IMR-90 (cell line): Measurements from ENCODE around the gene DPF3. TPM values are rescaled to one million over a fixed set of nuclear protein-coding genes. Genes with fewer than 3 reads are reported as not detected.

Source experiments
- ATAC-seq: fragments of 200-7000 bp; cut with Tn5 transposase; 2 replicates; pipeline ENCODE4 v1.9.1; 2020; ENCODE audit warnings: low read depth, mild to moderate bottlenecking, moderate library complexity
- BruUV-seq: library from RNA; stranded (reverse); fragments of 400-500 nt; replicated peaks from 2 replicates; lab custom pipeline; 2021; lab: Mats Ljungman, UMichigan
- CTCF ChIA-PET: fragments of 300-600 bp; formaldehyde crosslinking; extraction: SDS; loops from one replicate; lab custom pipeline; 2021; ENCODE audit warnings: antibody characterized with exemption; lab: Yijun Ruan, JAX
- POLR2A ChIA-PET: fragments of 300-600 bp; sonication (Branson Sonifier 250); formaldehyde crosslinking; loops from one replicate; lab custom pipeline; 2022; ENCODE audit warnings: antibody characterized with exemption; ENCODE audit not compliant: unreplicated experiment; lab: Charles Lee
- DNase-seq: peaks from one replicate; pipeline ENCODE4 v3.0.0; 2013
- H2AFZ ChIP-seq: replicated peaks from 2 replicates; pipeline ENCODE3; 2013; ENCODE audit warnings: low read length, mild to moderate bottlenecking; ENCODE audit not compliant: poor library complexity
- H2AK5ac ChIP-seq: 2 replicates; pipeline ENCODE4 v1.6.1; 2013; ENCODE audit warnings: low read depth, low read length, inconsistent platforms
- H2AK9ac ChIP-seq: replicated peaks from 2 replicates; pipeline ENCODE3; 2013; ENCODE audit warnings: mild to moderate bottlenecking, low read depth, low read length, moderate library complexity; ENCODE audit not compliant: poor library complexity
- H2BK120ac ChIP-seq: 2 replicates; pipeline ENCODE4 v1.6.1; 2013; ENCODE audit warnings: low read depth, low read length, inconsistent platforms
- H2BK15ac ChIP-seq: 3 replicates; pipeline ENCODE4 v1.6.1; 2013; ENCODE audit warnings: low read depth, low read length, inconsistent platforms
- H2BK20ac ChIP-seq: 2 replicates; pipeline ENCODE4 v1.6.1; 2013; ENCODE audit warnings: low read depth, mild to moderate bottlenecking, inconsistent platforms, low read length, moderate library complexity
- H2BK5ac ChIP-seq: 2 replicates; pipeline ENCODE4 v1.6.1; 2013; ENCODE audit warnings: mild to moderate bottlenecking, low read depth, low read length, inconsistent platforms; ENCODE audit not compliant: poor library complexity, severe bottlenecking
- H3K14ac ChIP-seq: replicated peaks from 2 replicates; pipeline ENCODE4 v1.6.1; 2013; ENCODE audit warnings: low read depth, low read length, inconsistent platforms
- H3K18ac ChIP-seq: 2 replicates; pipeline ENCODE4 v1.6.1; 2013; ENCODE audit warnings: low read depth, low read length, control low read depth
- H3K23ac ChIP-seq: 2 replicates; pipeline ENCODE4 v1.6.1; 2013; ENCODE audit warnings: low read depth, low read length, inconsistent platforms
- H3K27ac ChIP-seq: 2 replicates; pipeline ENCODE4 v1.5.1; 2013; ENCODE audit warnings: mild to moderate bottlenecking, control low read depth, low read length; ENCODE audit not compliant: insufficient read depth
- H3K27me3 ChIP-seq: 2 replicates; pipeline ENCODE4 v1.6.1; 2013; ENCODE audit warnings: low read length; ENCODE audit not compliant: control insufficient read depth, insufficient read depth
- H3K36me3 ChIP-seq: 2 replicates; pipeline ENCODE4 v1.6.1; 2013; ENCODE audit warnings: low read length, mixed read lengths; ENCODE audit not compliant: control insufficient read depth, insufficient read depth
- H3K4ac ChIP-seq: 2 replicates; pipeline ENCODE4 v1.6.1; 2013; ENCODE audit warnings: low read depth, low read length, inconsistent platforms
- H3K4me1 ChIP-seq: 2 replicates; pipeline ENCODE4 v1.6.1; 2013; ENCODE audit warnings: low read length, mixed read lengths; ENCODE audit not compliant: control insufficient read depth, insufficient read depth
- H3K4me2 ChIP-seq: 2 replicates; pipeline ENCODE4 v1.6.1; 2013; ENCODE audit warnings: low read depth, mild to moderate bottlenecking, control low read depth, low read length, moderate library complexity
- H3K4me3 ChIP-seq: 2 replicates; pipeline ENCODE4 v1.5.1; 2013; ENCODE audit warnings: low read depth, mild to moderate bottlenecking, control low read depth, low read length, moderate library complexity; ENCODE audit not compliant: insufficient read depth
- H3K56ac ChIP-seq: 2 replicates; pipeline ENCODE4 v1.6.1; 2013; ENCODE audit warnings: low read length, inconsistent platforms; ENCODE audit not compliant: insufficient read depth; ENCODE audit errors: extremely low read depth
- H3K79me1 ChIP-seq, 2 experiments: 2 replicates each; pipeline ENCODE4 v1.6.1; 2013; ENCODE audit warnings: low read length in 2 of 2, inconsistent platforms in 1 of 2, low read depth in 1 of 2
- H3K9ac ChIP-seq: 2 replicates; pipeline ENCODE4 v1.6.1; 2013; ENCODE audit warnings: low read depth, low read length, control low read depth
- H3K9me1 ChIP-seq: 2 replicates; pipeline ENCODE4 v1.6.1; 2013; ENCODE audit warnings: low read length, inconsistent platforms; ENCODE audit not compliant: insufficient read depth
- H3K9me3 ChIP-seq: 2 replicates; pipeline ENCODE4 v1.6.1; 2013; ENCODE audit warnings: low read length; ENCODE audit not compliant: control insufficient read depth, insufficient read depth
- H4K20me1 ChIP-seq: 2 replicates; pipeline ENCODE4 v1.6.1; 2013; ENCODE audit warnings: low read length, inconsistent platforms; ENCODE audit not compliant: insufficient read depth
- H4K5ac ChIP-seq: 2 replicates; pipeline ENCODE4 v1.6.1; 2013; ENCODE audit warnings: mild to moderate bottlenecking, low read depth, low read length, control low read depth
- H4K8ac ChIP-seq, 2 experiments: 2 replicates each; pipeline ENCODE4 v1.6.1; 2013; ENCODE audit warnings: low read depth in 2 of 2, low read length in 2 of 2, control low read depth in 1 of 2, inconsistent platforms in 1 of 2
- H4K91ac ChIP-seq: 2 replicates; pipeline ENCODE4 v1.6.1; 2013; ENCODE audit warnings: low read depth, low read length, inconsistent platforms; ENCODE audit not compliant: insufficient read depth
- ELK1 ChIP-seq: fragments of 150-350 bp; IDR thresholded peaks from 2 replicates; pipeline ENCODE4 v1.6.1; 2016; ENCODE audit warnings: low read depth, mild to moderate bottlenecking, low read length, moderate library complexity, borderline replicate concordance
- MAFK ChIP-seq: IDR thresholded peaks from 2 replicates; pipeline ENCODE4 v1.6.1; 2012; ENCODE audit warnings: low read depth, low read length, improper control_type of control experiment
- MAZ ChIP-seq: IDR thresholded peaks from 2 replicates; pipeline ENCODE4 v1.6.1; 2012; ENCODE audit warnings: low read depth, mild to moderate bottlenecking, low read length, improper control_type of control experiment, moderate library complexity, borderline replicate concordance
- MXI1 ChIP-seq: IDR thresholded peaks from 2 replicates; pipeline ENCODE4 v1.6.1; 2012; ENCODE audit warnings: low read depth, mild to moderate bottlenecking, low read length, moderate library complexity, borderline replicate concordance
- RCOR1 ChIP-seq: IDR thresholded peaks from 2 replicates; pipeline ENCODE4 v1.6.1; 2012; ENCODE audit warnings: mild to moderate bottlenecking, low read length, improper control_type of control experiment; ENCODE audit not compliant: insufficient replicate concordance
- RFX5 ChIP-seq: IDR thresholded peaks from 2 replicates; pipeline ENCODE4 v1.8.0; 2012; ENCODE audit warnings: low read depth, mild to moderate bottlenecking, low read length, moderate library complexity
- SMC3 ChIP-seq: fragments of 150-350 bp; IDR thresholded peaks from 2 replicates; pipeline ENCODE4 v1.6.1; 2016; ENCODE audit warnings: low read depth, mild to moderate bottlenecking, antibody characterized with exemption, low read length, moderate library complexity
- WGBS, 2 experiments: methylation state at CpG; one replicate each; pipeline versions ENCODE4 v1.1.5 to v1.1.7; 2013; ENCODE audit warnings: missing lambda C conversion rate in 2 of 2; ENCODE audit not compliant: insufficient read length in 1 of 2; ENCODE audit errors: extremely low coverage in 2 of 2; 5-methylcytosine and 5-hydroxymethylcytosine counted together
- dilution Hi-C: fragments of 300-500 bp; cut with HindIII; formaldehyde crosslinking; loops from one replicate; pipeline ENCODE4 v1.14.3; 2018; ENCODE audit warnings: low sequenced_read_pairs; ENCODE audit not compliant: unreplicated experiment
- in situ Hi-C: fragments of 300-500 bp; cut with MboI; formaldehyde crosslinking; loops from 3 replicates; pipeline ENCODE4 v1.14.3; 2019; ENCODE audit warnings: low sequenced_read_pairs, inconsistent platforms, mixed read lengths
- intact Hi-C: fragments of 100-400 bp; cut with micrococcal nuclease; formaldehyde crosslinking; loops from 2 replicates; pipeline ENCODE4 v1.10.0; 2022
- polyA plus RNA-seq, 3 experiments: library from polyadenylated mRNA; depleted of rRNA; stranded (reverse); fragments of >200 nt; gene quantifications; 2 replicates each; pipeline ENCODE4 v1.2.3, GENCODE V29; 2012; ENCODE audit warnings: low replicate concordance in 1 of 3
- total RNA-seq: library from RNA; depleted of rRNA; stranded (reverse); fragments of >200 nt; gene quantifications from 2 replicates; pipeline ENCODE4 v1.2.3, GENCODE V29; 2012

The DPF3 gene
- total and polyA plus RNA-seq, 2 of the 4 experiments (the other 2 are of a cell fraction): 30.5 to 32.8 TPM

- H3K18ac ChIP-seq: peak overlapping the region; percentile 81
- H2BK20ac ChIP-seq: peak overlapping the region; percentile 79
- DNase-seq: peak; percentile 34
Observed at GRCh38 chr14:72700338-72701236, 193.3 kb downstream of the DPF3 start.

More at GRCh38 chr14:72700338-72701236, 193.3 kb downstream of the DPF3 start:
- peak overlapping the region; percentile 58 for H2BK5ac ChIP-seq
- peaks cover under 1% of the 10 kb centered on the region for H3K36me3 ChIP-seq
- BruUV-seq: no TSS peak
- intact Hi-C loops: no loop called here
- CTCF ChIA-PET: interaction anchor here (0.6 kb wide), 1 partner anchor 56 kb away, joined by 3 read pairs; no protein-coding TSS in a partner anchor
- no peak overlapping the region for H3K9ac ChIP-seq
- no peak for TF ChIP-seq RCOR1
- TF ChIP-seq MAFK: no peak
- no peak for TF ChIP-seq ELK1
- TF ChIP-seq MAZ: no peak
- no peak for TF ChIP-seq MXI1
- no peak for TF ChIP-seq SMC3
- no peak for TF ChIP-seq RFX5
- no peaks in the 10 kb centered on the region for H3K9me3 ChIP-seq
- peak overlapping the region; percentile 58; the same call in 1 of the 2 replicates for H2AK5ac ChIP-seq
- H4K5ac ChIP-seq: peak overlapping the region; percentile 82
- peak overlapping the region; percentile 92 for H2BK120ac ChIP-seq
- no peaks in the 10 kb centered on the region for H4K20me1 ChIP-seq
- H3K27me3 ChIP-seq: no peaks in the 10 kb centered on the region
- POLR2A ChIA-PET: no interaction called here
- H3K9me1 ChIP-seq: peaks cover 9% of the 10 kb centered on the region; the same call in 1 of the 2 replicates
- H3K14ac ChIP-seq: peak overlapping the region; percentile 98
- in situ Hi-C loops: no loop called here
- peak overlapping the region; percentile 97 for H3K4ac ChIP-seq
- peak overlapping the region; percentile 86 to 89 for H4K8ac ChIP-seq
- peak overlapping the region; percentile 37; the same call in 1 of the 2 replicates for H3K56ac ChIP-seq
- peak overlapping the region; percentile 94 for H4K91ac ChIP-seq
- WGBS, 2 experiments: 74% methylated on average over 2 of the region's 12 CpGs; no CpG with 5 or more reads in 1 of the 2 experiments
- H3K4me2 ChIP-seq: no peak overlapping the region
- no peak; the same call in 1 of the 2 replicates for ATAC-seq
- H2AFZ ChIP-seq: peak overlapping the region; percentile 61
- H2AK9ac ChIP-seq: peak overlapping the region; percentile 59
- H3K4me3 ChIP-seq: no peak overlapping the region
- peaks cover 8% of the 10 kb centered on the region for H3K4me1 ChIP-seq
- peaks cover 0 to 4% of the 10 kb centered on the region in 2 experiments; a peak in 1 of 4 replicates for H3K79me1 ChIP-seq
- 0 out of 3 replicates have a peak overlapping the region, but pooled peaks have one; percentile 15 for H2BK15ac ChIP-seq
- H3K27ac ChIP-seq: peak overlapping the region; percentile 82; the same call in 1 of the 2 replicates
- 0 out of 2 replicates have a peak overlapping the region, but pooled peaks have one; percentile 79 for H3K23ac ChIP-seq
- dilution Hi-C loops: no loop called here
